HG02610 (cell line): ENCODE data around the gene ATRAID.
"Not testable (repeated sequence)": the region's sequence is repeated elsewhere in the genome, so short reads cannot be mapped to it uniquely, and the experiment has no call there.

Source experiments
- ATAC-seq: cut with Tn5 transposase; IDR thresholded peaks from one replicate; pipeline ENCODE4 v1.9.1; 2021; ENCODE audit warnings: mild to moderate bottlenecking, moderate library complexity; ENCODE audit not compliant: unreplicated experiment

Gene ATRAID, protein sequence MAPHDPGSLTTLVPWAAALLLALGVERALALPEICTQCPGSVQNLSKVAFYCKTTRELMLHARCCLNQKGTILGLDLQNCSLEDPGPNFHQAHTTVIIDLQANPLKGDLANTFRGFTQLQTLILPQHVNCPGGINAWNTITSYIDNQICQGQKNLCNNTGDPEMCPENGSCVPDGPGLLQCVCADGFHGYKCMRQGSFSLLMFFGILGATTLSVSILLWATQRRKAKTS

DNA sequence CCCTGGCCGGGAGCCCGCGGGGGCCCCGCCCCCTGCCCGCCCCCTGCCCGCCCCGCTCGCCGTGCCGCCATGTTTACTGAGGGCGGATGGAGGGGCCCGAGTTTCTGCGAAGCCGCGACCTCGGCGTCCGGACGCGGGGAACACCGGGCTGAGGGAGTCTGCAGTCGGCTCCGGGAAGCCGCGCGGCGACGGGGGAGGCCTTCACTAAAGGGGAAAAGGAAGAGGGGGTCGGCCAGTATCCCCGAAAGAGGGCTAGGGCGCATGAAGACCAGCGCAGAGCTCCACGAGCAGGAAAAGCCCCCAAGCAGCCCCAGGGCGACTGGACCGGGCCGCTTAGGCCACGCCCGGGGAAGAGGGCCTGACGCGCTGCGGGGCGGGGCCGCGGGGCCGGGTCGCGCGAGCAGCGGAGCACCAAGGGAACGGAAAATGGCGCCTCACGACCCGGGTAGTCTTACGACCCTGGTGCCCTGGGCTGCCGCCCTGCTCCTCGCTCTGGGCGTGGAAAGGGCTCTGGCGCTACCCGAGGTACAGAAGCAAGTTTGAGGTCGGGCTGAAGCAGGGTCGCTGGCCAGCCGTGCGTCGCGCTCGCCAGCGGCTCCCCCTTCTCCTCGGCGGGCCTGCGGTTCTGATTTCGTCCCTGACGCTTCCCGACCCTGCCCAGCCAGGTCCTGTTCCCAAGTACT is at the start of gene ATRAID, which contains the start of gene SLC5A6:
Gene ATRAID, plus strand, starts transcription at position 99 of the 683 bp plus-strand sequence. Its CDS starts 328 bp downstream, at position 427.
Gene SLC5A6, minus strand, starts transcription at position 326 of the 683 bp plus-strand sequence. CDS start 4,618 bp downstream, outside the sequence.
- peak; percentile 79 for ATAC-seq

DNA sequence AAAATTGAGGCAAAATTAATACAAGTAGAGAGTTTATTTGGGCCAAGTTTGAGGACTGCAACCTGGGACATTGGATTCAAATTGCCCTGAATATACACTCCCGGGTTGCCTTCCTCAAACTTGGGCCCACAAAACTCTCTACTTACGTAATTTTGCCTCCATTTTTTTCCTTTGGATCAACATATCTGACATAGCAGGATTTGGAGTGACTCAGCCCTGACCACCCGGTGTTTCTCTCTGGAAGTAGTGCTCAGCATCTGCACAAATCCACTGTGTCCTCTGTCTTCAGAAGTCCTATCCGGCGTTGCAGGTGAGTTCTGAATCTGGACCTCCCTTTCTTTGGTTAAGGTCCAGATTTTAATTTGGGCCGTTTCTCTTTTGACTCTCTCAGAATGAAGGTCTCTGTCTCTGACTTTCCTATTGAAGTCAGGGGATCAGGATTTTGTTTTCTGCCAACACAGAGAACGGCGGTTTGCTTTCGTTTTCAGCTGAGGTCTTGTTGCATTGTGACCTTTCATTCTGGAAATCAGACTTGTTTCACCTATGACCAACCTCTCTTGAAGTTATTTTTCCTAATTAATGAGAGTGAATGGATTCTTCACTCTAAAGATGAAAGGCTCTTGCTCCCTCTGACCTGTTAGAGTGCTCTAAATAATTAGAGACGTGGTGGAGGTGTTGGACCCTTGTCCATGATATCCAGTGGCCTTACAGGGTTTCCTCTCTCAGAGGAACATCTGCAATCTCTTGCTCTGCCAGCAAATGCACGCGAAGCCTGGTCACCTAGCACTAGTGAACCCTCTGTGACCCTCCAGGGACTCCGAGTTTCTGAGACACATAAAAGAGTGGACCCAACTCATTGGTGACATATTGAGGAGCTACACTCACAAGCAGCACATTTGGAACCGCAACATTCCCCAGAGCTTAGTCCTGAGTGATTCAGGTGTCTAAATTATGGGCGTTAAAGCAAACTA is 49.4 kb upstream of the ATRAID start:
- ATAC-seq: no peak

DNA sequence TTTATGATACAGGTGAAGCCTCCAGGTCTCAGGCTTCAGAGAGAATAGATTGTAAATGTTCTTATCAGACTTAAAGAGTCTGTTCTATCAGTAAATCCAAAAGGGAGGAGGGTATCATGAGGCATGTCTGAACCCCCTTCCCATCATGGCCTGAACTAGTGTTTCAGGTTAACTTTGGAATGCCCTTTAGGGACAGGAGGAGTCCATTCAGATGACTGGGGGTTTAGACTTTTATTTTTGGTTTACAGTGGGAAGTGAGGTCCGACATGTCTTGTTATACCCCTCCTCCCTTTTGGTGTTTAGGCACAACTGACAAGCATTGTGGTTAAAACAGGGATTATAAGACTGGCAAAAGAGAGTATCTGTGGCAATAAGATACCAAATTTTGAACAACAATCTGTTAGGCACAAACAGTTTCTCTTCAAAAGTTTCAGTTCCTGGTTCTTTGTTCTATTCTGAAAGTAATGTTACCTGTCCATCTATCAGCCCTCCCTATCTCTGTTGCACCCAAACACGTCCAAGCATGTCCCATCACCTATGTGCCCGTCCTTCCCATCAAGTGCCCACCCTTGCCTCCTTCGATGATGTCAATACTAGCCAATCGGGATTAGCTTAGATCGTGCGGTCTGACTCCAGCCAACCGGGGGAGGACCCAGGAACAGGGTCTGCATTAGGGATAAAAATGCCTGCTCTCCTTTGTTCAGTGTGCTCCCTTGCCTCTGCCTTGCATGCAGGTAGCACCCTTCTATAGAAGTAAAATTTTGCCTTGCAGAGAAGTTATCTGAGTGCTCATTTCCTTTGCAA is 46.7 kb upstream of the ATRAID start:
- ATAC-seq: no peak

DNA sequence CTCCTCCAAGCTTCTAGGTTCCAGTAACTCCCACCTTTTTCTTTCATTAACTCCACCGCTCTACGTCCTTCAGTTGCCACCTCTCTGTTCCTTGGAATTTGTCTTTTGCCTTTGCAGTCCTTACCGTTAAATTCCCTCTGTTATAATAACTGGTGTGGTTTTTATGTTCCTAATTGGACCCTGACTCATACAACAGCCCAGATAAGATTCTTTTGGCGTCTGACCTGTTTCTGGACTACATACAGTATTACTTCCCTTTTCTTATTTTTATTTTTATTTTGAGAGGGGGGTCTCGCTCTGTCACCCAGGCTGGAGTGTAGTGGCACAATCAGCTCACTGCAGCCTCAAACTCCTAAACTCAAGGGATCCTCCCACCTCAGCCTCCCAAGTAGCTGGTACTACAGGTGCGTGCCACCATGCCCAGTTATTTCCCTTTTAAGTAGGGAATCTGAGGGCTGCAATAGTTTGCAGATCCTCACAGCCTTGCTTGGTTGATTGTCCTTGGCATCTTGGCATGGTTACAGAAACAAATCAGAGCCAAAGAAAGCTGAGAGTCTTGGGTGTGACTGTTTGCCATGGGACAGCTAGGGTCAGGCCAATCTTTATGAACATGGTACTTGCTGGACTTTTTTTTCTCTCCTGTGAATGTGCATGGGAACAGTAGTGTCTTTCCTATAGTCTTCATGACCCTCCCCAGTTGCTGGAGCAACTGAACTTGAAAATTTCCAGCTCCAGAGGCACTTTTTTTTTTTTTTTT is 41.1 kb upstream of the ATRAID start:
- no peak for ATAC-seq

DNA sequence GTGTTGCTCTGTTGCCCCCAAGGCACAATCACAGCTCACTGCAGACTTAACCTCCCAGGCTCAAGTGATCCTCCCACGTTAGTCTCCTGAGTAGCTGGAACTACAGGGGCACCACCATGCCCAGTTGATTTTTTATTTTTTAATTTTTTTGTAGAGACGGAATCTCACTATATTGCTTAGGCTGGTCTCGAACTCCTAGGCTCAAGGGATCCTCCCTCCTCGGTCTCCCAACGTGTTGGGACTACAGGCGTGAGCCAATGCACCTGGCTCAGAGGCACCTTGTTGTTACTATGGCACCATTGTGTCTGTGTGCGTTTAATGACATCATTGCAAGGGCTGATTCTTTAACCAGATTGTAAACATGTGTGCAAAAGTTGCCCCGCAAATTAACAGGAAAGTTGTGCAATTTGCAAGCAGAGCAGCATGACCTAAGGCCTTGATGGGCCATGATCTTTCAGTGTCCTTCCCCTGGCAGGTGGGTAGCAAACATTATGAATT is 40.4 kb upstream of the ATRAID start:
- ATAC-seq: no peak

DNA sequence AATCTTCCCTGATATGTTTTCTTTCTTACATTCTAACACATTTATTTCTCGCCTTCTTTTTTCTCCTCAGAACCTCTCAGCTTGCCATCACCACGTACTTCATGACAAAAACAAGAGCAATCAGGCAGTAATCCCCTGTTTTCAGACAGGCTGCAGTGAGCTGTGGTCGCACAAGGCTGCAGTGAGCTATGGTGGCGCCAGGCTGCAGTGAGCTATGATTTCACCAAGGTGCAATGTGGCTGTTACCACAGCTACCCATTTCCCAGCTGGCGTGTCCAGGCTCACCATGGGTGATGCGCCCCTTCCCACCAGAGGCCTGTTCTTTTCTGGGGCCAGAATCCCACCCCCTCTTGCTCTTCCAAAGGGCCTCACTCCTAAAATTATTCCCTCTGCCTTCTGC is 37.2 kb upstream of the ATRAID start:
- no peak for ATAC-seq

DNA sequence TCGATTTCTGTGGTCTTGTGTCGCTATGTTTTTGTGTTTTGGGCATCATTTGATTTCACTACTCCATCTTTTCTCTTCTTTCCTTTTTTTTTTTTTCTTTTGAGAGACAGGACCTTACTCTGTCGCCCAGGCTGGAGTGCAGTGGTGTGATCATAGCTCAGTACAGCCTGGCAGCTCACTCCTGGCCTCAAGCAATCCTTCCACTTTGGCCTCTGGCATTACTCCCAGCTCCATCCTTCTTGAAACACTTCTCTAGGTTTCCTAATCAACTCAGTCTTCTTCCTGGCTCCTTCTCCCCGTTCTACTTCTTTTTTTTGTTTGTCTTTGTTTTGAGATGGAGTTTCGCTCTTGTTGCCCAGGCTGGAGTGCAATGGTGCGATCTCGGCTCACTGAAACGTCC is 36.5 kb upstream of the ATRAID start:
- no peak for ATAC-seq

DNA sequence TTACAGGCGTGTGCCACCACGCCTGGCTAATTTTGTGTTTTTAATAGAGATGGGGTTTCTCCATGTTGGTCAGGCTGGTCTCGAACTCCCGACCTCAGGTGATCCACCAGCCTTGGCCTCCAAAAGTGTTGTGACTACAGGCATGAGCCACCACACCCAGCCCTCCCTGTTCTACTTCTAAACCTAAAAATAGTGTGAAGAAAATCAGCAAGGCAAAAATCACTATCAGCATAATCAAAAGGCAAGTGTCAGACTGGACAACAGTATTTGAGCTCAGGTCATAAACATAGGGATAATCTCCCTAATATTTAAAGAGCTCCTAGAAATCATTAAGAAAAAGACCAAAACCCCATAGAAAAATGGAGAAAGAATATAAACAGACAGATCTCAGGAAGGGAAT is 36.1 kb upstream of the ATRAID start:
- not testable (repeated sequence) for ATAC-seq

DNA sequence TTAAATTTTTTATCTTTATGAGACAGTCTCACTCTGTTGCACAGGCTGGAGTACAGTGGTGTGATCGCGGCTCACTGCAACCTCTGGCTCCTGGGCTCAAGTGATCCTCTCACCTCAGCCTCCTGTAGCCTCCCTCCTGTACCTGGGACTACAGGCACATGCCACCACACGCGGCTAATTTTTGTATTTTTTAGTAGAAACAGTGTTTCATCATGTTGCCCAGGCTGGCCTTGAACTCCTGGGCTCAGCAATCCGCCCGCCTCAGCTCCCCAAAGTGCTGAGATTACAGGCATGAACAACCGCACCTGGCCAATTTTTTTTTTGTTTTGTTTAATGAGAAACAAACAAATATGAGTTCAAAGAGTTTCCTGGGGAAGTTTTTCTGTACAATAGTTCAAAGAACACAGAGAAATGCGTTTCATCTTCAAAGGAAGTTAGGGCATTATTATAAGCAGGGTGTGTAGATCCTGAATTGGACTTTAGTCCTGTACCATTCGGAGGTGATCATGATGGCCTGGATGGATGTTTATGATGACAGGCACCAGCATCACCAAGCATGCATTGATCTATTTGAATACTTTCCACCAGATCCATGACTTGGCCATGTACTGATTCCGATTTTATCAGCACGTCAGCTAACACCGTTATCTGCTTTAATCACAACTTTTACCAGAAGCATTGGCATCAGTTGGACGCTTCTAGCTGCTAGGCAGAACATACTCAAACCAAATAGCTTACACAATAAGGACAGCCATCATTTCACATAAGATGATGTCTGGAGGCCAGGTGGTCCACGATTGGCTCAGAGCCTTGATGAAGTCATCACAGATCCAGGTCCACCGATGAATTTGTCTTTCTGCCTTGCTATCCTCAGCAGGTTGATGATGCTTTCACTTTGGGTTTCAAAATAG is 34.1 kb upstream of the ATRAID start:
- ATAC-seq: no peak

DNA sequence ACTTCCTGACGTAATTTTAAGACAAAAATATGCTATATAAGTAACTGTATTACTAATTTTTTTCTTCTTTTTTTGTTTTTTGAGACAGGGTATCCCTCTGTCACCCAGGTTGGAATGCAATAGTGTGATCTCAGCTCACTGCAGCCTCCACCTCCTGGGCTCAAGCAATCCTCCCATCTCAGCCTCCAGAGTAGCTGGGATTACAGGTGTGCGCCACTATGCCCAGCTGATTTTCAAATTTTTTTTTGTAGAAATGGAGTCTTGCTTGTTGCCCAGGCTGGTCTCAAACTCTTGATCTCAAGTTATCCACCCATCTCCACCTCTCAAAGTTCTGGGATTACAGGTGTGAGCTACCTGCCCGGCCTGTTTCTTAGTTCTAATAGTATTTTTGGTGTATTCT is 33.4 kb upstream of the ATRAID start:
- ATAC-seq: no peak

DNA sequence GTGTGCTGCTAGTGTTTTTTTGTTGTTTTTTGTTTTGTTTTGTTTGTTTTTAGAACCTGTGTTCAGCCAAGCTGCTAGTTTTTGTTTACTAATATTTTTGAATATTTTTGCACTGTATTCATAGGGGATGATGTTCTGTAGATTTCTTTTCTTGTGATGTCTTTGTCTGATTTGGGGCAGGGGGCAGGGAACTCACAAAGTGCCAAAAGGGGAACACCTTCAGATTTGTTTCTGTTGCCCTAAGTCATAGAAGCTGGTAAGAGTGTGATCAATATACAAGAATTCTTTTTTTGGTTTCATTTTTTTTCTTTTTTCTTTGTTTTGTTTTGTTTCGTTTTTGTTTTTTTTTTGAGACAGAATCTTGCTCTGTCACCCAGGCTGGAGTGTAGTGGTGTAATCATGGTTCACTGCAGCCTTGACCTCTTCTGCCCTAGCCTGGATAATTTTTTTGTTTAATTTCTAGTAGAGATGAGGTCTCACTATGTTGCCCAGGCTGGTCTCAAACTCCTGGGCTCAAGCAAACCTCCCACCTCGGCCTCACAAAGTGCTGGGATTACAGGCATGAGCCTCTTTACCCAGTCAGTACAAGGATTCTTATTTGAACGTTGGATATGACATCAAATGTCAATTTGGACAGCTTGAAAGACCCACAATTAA is 32.4 kb upstream of the ATRAID start:
- no peak for ATAC-seq

DNA sequence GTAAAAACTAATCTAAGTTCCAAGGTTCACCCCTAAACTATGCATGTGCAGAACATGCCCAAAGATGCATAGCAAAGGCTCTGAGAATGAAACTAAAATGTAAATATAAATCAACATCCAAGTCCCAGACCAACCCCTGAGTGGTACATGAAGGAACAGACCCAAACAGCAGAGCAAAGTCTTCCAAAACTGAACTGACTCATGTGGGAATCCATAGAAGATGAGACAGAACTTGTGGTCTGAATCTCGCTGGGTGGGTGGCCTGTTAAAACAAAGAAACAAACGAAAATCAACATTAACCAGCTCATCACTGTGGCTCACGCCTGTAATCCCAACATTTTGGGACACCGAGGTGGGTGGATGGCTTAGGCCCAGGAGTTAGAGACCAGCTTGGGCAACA is 29.5 kb upstream of the ATRAID start:
- no peak for ATAC-seq

DNA sequence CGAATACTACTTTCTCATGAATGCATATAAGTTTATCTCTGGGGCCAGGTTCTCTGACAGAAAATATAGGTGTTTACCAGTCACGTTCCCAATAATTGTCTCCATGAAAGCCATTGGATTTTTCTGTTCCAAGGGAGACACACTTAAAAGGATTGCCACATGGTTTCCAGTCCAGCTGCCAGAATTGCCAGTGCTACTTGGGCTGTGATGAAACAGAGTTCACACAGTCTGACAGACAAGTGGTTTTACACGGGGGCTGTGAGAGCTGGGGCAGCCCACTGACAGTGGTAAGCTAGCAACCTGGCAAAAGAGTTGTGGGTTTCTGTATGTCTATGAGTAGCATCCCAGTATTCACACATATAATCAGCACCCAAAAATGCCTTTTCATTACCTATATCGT is 27.7 kb upstream of the ATRAID start:
- no peak for ATAC-seq

DNA sequence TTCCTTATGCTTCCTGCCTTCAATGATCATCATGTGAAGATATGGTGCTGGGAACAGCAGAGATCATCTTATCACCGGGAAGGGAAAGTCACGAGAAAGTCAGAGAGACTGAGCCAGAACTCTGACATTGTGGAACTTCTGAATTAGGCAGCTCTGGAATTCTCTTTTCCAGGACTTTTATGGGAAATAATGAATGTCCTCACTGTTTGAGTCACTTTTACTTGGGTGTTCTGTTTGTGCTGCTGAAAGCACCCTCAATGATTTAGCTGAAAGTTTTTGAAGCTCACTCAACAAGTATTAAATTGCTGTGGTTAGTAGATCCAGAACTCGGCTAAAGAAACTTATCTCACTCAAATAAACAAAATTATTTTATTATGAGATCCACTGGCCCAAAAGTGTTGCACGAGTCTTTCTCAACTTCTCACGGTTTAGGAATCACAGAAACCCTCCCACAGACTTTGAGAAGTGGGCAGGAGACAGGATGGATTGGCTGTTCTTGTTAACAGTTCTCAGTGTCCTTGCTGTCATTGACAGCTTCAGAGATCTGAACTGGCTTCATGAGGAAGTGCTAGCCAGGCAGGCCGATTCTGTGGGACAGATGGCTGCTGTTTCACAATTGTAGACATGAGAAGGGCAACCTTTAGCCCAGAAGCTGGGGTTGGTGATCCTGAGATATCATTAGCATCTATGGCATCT is 26.4 kb upstream of the ATRAID start:
- no peak for ATAC-seq

DNA sequence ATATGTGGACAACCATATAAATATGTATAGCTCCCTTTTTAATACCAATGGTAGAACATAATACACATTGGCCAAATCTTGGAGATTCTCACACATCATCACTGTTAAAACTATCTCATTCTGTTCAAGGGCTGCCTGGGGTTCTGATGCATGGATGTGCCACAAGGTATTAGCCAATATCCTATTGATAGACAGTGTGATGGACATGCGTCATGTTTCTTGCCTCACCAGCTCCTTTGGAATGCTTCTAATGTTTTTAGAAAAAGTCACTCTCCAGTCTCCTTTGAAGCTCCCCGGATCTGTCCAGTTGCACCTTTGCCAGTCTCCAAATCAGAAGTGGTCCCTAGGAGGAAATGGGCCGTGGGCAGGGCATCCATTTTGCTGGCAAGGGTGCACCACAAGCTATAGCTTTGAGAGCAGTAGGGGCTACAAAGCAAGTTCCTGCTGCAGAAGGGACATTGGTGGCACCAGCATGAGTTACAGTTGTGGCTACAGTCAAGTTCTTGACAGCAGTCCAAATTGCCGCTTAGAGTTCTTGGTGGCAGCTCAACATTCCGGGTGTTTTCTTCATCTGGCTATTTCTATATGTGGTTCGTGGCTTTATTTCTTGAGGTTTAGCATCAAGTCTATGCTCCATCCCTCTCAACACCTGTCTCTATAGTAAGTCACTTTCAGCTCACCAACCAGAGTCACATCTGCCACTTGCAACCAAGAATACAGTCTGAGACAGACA is 25.1 kb upstream of the ATRAID start:
- ATAC-seq: no peak

DNA sequence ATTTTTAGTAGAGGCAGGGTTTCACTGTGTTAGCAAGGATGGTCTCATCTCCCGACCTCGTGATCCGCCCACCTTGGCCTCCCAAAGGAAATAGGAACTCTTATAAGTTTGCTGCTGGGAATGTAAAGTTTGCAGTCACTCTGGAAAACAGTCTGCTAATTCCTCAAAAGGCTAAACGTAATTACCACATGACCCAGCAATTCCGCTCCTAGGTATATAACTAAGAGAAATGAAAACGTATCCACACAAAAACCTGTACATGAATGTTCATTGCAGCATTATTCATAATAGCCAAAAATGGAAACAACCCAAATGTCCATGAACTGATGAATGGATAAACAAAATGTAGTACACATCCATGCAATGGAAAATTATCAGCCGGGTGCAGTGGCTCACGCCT is 21.9 kb upstream of the ATRAID start:
- ATAC-seq: no peak
